Large intestine (tissue), 1 donor: ENCODE measurements around the gene WFDC8. TPM values are rescaled to one million over a fixed set of nuclear protein-coding genes. Genes with fewer than 3 reads are reported as not detected.

ENCODE experiments used
- polyA plus RNA-seq: library from polyadenylated mRNA; unstranded; fragments of 120-200 nt; gene quantifications from one replicate; pipeline ENCODE4 v1.2.1, GENCODE V29; 2013

The WFDC8 gene
- polyA plus RNA-seq, 1 donor = not detected

Other genes with a start within 250 kb of the WFDC8 start
- gene SDC4, start 230.9 kb downstream of the WFDC8 start, polyA plus RNA-seq = 87.8 TPM
- 31.7 TPM for gene SYS1, start 216.1 kb downstream of the WFDC8 start, polyA plus RNA-seq
- gene TP53TG5, start 201.0 kb downstream of the WFDC8 start, polyA plus RNA-seq = 0.78 TPM
- 36.1 TPM for gene DBNDD2, start 171.0 kb downstream of the WFDC8 start, polyA plus RNA-seq
- 91.6 TPM for gene PIGT, start 163.1 kb downstream of the WFDC8 start, polyA plus RNA-seq
- gene WFDC2, start 109.5 kb downstream of the WFDC8 start, polyA plus RNA-seq = 2.8 TPM
- not detected for gene SPINT3, start 63.7 kb downstream of the WFDC8 start, polyA plus RNA-seq
- not detected for gene WFDC6, start 39.8 kb downstream of the WFDC8 start, polyA plus RNA-seq
- gene EPPIN, start 31.9 kb downstream of the WFDC8 start, polyA plus RNA-seq = not detected
- not detected for gene WFDC10A, start 50.5 kb upstream of the WFDC8 start, polyA plus RNA-seq
- gene WFDC9, start 52.0 kb upstream of the WFDC8 start, polyA plus RNA-seq = not detected
- gene WFDC11, start 91.0 kb upstream of the WFDC8 start, polyA plus RNA-seq = not detected
- not detected for gene WFDC13, start 122.8 kb upstream of the WFDC8 start, polyA plus RNA-seq
- gene WFDC10B, start 125.7 kb upstream of the WFDC8 start, polyA plus RNA-seq = not detected
- not detected for gene SPINT4, start 143.1 kb upstream of the WFDC8 start, polyA plus RNA-seq
- gene WFDC3, start 212.6 kb upstream of the WFDC8 start, polyA plus RNA-seq = 0.57 TPM
- gene DNTTIP1, start 212.7 kb upstream of the WFDC8 start, polyA plus RNA-seq = 27.1 TPM
- 35.6 TPM for gene UBE2C, start 233.4 kb upstream of the WFDC8 start, polyA plus RNA-seq
- 10.9 TPM for gene TNNC2, start 248.0 kb upstream of the WFDC8 start, polyA plus RNA-seq